ENCODE results near the gene ABCA10. TPM values are rescaled to one million over a fixed set of nuclear protein-coding genes. Genes with fewer than 3 reads are reported as not detected.

The ABCA10 gene
- total RNA-seq, 1 experiment from 2014 or later, result 0.34 TPM

DNA sequence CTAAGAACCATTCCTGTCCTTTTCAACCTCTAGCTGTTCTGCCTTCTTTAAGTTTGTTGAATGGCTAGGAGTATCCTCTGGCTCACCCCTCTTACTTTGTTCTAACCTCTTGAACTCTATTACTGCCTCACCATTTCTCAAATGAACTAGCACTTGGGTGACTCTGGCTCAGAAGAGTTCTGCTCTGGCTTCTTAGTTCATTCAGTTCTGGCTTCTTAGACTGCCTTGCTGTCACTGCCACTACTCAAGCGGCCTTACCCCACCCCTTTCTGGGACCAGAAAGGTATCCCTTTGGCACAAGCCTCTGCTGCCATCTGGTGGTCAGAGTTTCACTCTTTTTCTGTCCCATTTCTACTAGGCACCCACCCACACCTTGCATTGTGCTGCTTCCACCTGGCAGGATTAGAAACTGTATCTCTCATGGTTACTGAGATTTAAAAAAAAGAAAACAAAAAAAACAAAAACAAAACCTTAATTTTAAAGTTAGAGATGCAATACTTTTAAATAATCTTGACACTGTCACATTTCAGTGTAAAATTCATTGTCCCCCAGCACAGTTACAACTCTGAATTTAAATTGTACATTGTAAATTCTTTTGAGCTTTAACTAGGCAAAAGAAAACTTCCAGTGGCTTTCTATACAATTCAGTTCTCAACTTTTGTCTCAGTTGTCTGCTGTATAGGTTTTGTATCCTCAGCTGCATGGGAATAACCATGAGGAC is 6.9 kb upstream of the ABCA10 start:
- no peak overlapping the region for H3K4me2 ChIP-seq (ENCODE audit: low read length)
- RAD21 ChIA-PET (ENCODE audit: low non-redundant PET in 1 of 2, low total read pairs in 2 of 2, uncharacterized antibody in 2 of 2, unreplicated experiment in 2 of 2), result interaction anchor here (0.6 to 1.2 kb wide), 3 partner anchors 12 to 461 kb away, joined by 3 read pairs; no protein-coding TSS in a partner anchor
- no peak overlapping the region for H3K9ac ChIP-seq (ENCODE audit: low read length)
- H3K36me3 ChIP-seq (ENCODE audit: control insufficient read depth in 1 of 2, insufficient read depth in 2 of 2, low read length in 2 of 2), result no peaks in the 10 kb centered on the region
- DNase-seq (ENCODE audit: low read depth, low spot score) (peak; percentile 89), ATAC-seq (peak; percentile 99)
- H4K20me1 ChIP-seq (ENCODE audit: insufficient read depth), result no peaks in the 10 kb centered on the region
- BruUV-seq (replicated peaks), result no TSS peak
- H3K27ac ChIP-seq (ENCODE audit: low read depth, low read length), result no peak overlapping the region
- no peak overlapping the region for H2AFZ ChIP-seq (ENCODE audit: low read depth, low read length, poor library complexity, severe bottlenecking)
- H3K9me2 ChIP-seq (ENCODE audit: insufficient read depth), result no peaks in the 10 kb centered on the region; the same call in 1 of the 2 replicates
- POLR2A ChIA-PET, result no interaction called here
- no peaks in the 10 kb centered on the region for H3K9me3 ChIP-seq (ENCODE audit: control insufficient read depth in 1 of 2, insufficient read depth in 1 of 2, low read depth in 1 of 2, low read length in 2 of 2)
- CTCF ChIA-PET, result interaction anchor here (0.7 to 6.3 kb wide), 8 partner anchors 11 to 461 kb away, joined by 3 to 86 read pairs (median 4); no protein-coding TSS in a partner anchor
- intact Hi-C loops (cut with micrococcal nuclease), result loop anchor here (1.0 to 2.0 kb wide), 4 partner anchors 177 to 461 kb away; no protein-coding TSS in a partner anchor
- TF ChIP-seq TCF7L2 (IDR thresholded peaks at IDR 0.05; ENCODE audit: borderline replicate concordance, extremely low read depth, insufficient read depth, insufficient read length) (no peak), RAD21 (IDR thresholded peaks at IDR 0.05; ENCODE audit: low read depth) (peak; percentile 98), CTCF (IDR thresholded peaks at IDR 0.05 in 2 of 3, conservative IDR thresholded peaks at IDR 0.05 in 1 of 3; ENCODE audit: borderline replicate concordance in 1 of 3, insufficient read depth in 1 of 3, low read depth in 2 of 3, low read length in 2 of 3) (peak; percentile 82 to 97 (median 97)), YY1 (IDR thresholded peaks at IDR 0.05; ENCODE audit: extremely low read depth, insufficient replicate concordance, low read depth, low read length) (peak; percentile 38), CBX3 (IDR thresholded peaks at IDR 0.05; ENCODE audit: low read depth) (no peak)
- no peak overlapping the region for H3K4me3 ChIP-seq (replicated peaks in 1 of 2; ENCODE audit: low read depth in 1 of 2, low read length in 2 of 2)
- no peaks in the 10 kb centered on the region for H3K79me2 ChIP-seq (ENCODE audit: insufficient read depth, low read length)
- no peaks in the 10 kb centered on the region for H3K27me3 ChIP-seq (ENCODE audit: insufficient read depth, low read length)
- H3K4me1 ChIP-seq (ENCODE audit: control insufficient read depth in 1 of 2, insufficient read depth in 2 of 2, low read length in 2 of 2), result 0 out of 4 replicates have a peak, but pooled peaks cover 0 to 3% of the 10 kb centered on the region in 2 experiments
